ENCODE results near the gene ZNF416.

The ZNF416 gene

GRCh38 chr19:57578487-57579205 lies at the start of gene ZNF416:
Gene ZNF416, minus strand, starts transcription at chr19:57578911. Its CDS starts 207 bp downstream, at chr19:57578704.
- TF ChIP-seq, protein P1, sequence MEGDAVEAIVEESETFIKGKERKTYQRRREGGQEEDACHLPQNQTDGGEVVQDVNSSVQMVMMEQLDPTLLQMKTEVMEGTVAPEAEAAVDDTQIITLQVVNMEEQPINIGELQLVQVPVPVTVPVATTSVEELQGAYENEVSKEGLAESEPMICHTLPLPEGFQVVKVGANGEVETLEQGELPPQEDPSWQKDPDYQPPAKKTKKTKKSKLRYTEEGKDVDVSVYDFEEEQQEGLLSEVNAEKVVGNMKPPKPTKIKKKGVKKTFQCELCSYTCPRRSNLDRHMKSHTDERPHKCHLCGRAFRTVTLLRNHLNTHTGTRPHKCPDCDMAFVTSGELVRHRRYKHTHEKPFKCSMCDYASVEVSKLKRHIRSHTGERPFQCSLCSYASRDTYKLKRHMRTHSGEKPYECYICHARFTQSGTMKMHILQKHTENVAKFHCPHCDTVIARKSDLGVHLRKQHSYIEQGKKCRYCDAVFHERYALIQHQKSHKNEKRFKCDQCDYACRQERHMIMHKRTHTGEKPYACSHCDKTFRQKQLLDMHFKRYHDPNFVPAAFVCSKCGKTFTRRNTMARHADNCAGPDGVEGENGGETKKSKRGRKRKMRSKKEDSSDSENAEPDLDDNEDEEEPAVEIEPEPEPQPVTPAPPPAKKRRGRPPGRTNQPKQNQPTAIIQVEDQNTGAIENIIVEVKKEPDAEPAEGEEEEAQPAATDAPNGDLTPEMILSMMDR (conservative IDR thresholded peaks at IDR 0.05; ENCODE audit: low read length): peak; percentile 29
- H3K4me3 ChIP-seq (ENCODE audit: low read length): peak within 1 kb of the TSS; percentile 90
- DNase-seq (ENCODE audit: low read depth): peak; percentile 98

- TF ChIP-seq, protein P1 (conservative IDR thresholded peaks at IDR 0.05; ENCODE audit: low read length): no peak
- no peak overlapping the region for H3K4me3 ChIP-seq (ENCODE audit: low read length)
- DNase-seq (ENCODE audit: low read depth): no peak
These were observed 44.4 kb upstream of the ZNF416 start for GRCh38 chr19:57623091-57623490.

DNA sequence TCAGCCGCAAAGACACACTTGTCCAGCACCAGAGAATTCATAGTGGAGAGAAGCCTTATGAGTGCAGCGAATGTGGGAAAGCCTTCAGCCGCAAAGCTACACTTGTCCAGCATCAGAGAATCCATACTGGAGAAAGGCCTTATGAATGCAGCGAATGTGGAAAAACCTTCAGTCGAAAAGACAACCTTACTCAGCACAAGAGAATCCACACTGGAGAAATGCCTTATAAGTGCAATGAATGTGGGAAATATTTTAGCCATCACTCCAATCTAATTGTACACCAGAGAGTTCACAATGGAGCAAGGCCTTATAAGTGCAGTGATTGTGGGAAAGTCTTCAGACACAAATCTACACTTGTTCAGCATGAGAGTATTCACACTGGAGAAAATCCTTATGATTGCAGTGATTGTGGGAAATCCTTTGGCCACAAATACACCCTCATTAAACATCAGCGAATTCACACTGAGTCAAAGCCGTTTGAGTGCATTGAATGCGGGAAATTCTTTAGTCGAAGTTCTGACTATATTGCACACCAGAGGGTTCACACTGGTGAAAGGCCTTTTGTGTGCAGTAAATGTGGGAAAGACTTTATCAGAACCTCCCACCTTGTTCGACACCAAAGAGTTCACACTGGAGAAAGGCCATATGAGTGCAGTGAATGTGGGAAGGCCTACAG lies 42.1 kb upstream of the ZNF416 start:
- H3K4me3 ChIP-seq (ENCODE audit: low read length): no peak overlapping the region
- DNase-seq (ENCODE audit: low read depth): no peak
- TF ChIP-seq, protein P1 (conservative IDR thresholded peaks at IDR 0.05; ENCODE audit: low read length): no peak

DNA sequence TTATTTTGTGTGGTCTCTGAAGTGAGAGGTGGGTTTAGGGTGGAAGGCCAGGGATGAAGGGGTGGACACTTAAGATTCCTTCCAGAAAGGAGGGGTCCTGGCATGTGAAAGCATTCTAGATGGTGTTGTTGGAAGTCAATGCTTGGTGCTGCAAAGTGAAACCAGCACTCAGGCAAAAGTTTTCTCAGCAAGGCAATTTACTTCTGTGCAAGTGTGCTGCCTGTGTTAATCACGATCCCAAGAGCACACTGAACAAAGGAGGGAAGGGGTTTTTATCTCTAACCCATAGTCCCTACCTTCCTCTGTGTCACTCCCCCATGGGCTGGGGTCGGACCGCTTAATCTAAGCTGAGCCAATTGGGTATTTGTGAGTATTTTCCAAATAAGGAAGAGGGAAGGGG lies 36.6 kb upstream of the ZNF416 start:
- peak overlapping the region; percentile 97 for H3K4me3 ChIP-seq (ENCODE audit: low read length)
- TF ChIP-seq, protein P1 (conservative IDR thresholded peaks at IDR 0.05; ENCODE audit: low read length): no peak
- DNase-seq (ENCODE audit: low read depth): no peak

GRCh38 chr19:57613941-57614743 lies 35.4 kb upstream of the ZNF416 start, which contains the start of gene ZNF134:
Gene ZNF134, plus strand, starts transcription at chr19:57614242. Its CDS starts 5,227 bp downstream, at chr19:57619469.
- DNase-seq (ENCODE audit: low read depth): peak; percentile 84
- TF ChIP-seq, protein P1 (conservative IDR thresholded peaks at IDR 0.05; ENCODE audit: low read length): peak; percentile 49

DNA sequence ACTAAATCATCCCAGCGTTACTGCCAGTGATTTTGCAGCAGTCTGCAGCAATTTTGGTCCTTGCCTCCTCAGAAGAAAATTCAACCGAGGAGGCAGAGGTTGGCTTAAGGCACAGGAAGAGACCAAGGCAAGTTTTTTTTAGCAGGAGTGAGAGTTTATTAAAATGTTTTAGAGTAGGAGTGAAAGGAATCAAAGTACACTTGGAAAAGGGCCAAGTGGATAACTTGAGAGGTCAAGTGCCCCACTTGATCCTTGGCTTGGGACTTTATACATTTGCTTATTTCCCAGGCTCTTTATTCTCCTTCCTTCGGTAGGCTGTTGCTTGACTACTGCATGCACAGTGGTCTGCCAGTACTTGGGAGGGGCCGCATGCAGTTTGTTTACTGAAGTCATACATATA lies 32.4 kb upstream of the ZNF416 start:
- TF ChIP-seq, protein P1 (conservative IDR thresholded peaks at IDR 0.05; ENCODE audit: low read length): no peak
- DNase-seq (ENCODE audit: low read depth): no peak

More at GRCh38 chr19:57613941-57614743, 35.4 kb upstream of the ZNF416 start, which contains the start of gene ZNF134:
- peak within 1 kb of the TSS; percentile 97 for H3K4me3 ChIP-seq (ENCODE audit: low read length)

More for the DNA sequence above, 32.4 kb upstream of the ZNF416 start:
- H3K4me3 ChIP-seq (ENCODE audit: low read length): no peak overlapping the region
